Stimulated activated naive CD8-positive, alpha-beta T cell treated with anti-CD3 and anti-CD28 coated beads, Interleukin-15, Interleukin-2, amounts not matched to agents 100 U/mL and 50 U/mL, for 24 hours (primary cell): ENCODE results near the gene STK4.

Experiments
- ATAC-seq: fragments of 150-1000 bp; cut with Tn5 transposase; one replicate; pipeline ENCODE4 v1.10.0; 2021
- DNase-seq: peaks from one replicate; pipeline ENCODE4 v3.0.0; 2021

STK4 gene

DNA sequence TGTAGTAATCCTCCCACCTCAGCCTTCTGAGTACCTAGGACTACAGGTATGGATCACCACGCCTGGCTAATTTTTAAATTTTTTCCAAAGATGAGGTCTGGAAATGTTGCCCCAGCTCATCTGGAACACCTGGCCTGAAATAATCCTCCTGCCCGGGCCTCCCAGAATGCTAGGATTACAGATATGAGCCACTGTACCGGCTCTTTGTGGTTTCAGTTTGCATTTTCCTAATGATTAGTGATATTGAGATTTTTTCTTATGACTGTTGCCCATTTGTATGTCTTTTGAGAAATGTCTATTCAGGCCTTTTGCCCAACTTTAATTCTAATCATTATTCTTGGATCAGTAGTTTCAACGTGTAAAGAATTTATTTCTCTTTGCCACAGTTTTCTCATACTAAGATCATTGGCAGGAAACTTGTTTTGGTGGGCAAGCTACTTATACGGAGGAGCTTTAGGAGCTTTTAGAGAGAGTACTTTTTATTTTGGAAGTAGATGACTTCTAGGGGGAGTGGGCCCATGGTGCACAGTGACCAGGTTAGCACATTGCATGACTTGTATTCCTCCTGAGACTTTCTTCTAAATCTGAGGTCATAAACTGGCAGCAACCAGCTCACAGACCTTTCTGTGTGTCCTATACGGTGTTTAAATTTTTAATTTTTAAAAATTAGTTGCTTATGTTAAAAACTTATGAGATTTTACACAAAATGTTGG, 62.3 kb downstream of the STK4 start:
- ATAC-seq (no peak), DNase-seq (no peak)

DNA sequence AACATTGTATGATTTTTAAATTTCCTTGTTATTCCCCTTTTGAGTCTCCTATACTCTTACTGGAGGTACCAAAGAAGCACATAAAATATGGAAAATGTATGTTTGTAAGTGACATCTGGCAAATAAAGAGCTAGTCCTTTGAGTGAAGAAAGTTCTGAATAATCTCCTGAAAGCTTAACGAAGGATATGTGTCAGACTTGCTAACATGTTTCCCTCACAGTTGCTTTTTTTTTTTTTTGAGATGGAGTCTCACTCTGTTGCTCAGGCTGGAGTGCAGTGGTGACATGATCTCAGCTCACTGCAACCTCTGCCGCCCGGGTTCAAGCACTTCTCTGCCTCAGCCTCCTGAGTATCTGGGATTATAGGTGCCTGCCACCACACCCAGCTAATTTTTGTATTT, 63.6 kb downstream of the STK4 start:
- ATAC-seq (no peak), DNase-seq (no peak)

DNA sequence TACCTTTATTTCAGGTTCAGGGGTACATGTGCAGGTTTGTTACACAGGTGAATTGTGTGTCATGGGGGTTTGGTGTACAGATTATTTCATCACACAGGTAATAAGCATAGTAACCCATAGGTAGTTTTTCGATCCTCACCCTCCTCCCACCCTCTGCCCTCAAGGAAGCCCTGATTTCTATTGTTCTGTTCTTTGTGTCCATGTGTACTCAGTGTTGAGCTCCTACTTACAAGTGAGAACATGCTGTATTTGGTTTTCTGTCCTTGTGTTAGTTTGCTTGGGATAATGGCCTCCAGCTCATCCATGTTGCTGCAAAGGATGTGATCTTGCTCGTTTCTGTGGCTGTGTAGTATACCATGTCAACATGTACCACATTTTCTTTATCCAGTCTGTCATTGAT, 66.0 kb downstream of the STK4 start:
- ATAC-seq (no peak), DNase-seq (no peak)

DNA sequence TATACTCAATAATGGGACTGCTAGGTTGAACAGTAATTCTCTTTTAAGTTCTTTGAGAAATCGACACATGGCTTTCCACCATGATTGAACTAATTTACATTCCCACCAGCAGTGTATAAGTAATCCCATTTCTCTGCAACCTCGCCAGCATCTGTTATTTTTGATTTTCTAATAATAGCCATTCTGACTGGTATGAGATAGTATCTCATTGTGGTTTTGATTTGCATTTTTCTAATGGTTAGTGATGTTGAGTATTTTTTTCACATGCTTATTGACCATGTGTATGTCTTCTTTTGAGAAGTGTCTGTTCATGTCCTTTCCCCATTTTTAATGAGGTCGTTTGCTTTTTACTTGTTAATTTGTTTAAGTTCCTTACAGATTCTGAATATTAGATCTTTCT, 66.5 kb downstream of the STK4 start:
- ATAC-seq: no peak
- no peak for DNase-seq

DNA sequence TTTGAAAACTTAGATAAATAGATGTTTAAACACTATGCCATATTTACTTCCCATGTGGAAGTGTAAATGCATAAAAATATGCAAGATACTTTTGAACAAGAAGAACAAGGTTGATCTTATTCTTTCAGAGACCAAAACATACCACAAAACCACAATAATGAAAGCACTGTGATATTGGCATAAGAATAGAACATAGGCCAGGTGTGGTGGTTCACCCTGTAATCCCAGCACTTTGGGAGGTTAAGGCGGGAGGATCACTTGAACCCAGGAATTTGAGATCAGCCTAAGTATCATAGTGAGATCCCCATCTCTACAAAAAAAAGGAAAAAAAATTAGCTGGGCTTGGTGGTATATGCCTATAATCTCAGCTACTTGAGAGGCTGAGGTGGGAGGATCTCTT, 68.1 kb downstream of the STK4 start:
- DNase-seq: no peak

DNA sequence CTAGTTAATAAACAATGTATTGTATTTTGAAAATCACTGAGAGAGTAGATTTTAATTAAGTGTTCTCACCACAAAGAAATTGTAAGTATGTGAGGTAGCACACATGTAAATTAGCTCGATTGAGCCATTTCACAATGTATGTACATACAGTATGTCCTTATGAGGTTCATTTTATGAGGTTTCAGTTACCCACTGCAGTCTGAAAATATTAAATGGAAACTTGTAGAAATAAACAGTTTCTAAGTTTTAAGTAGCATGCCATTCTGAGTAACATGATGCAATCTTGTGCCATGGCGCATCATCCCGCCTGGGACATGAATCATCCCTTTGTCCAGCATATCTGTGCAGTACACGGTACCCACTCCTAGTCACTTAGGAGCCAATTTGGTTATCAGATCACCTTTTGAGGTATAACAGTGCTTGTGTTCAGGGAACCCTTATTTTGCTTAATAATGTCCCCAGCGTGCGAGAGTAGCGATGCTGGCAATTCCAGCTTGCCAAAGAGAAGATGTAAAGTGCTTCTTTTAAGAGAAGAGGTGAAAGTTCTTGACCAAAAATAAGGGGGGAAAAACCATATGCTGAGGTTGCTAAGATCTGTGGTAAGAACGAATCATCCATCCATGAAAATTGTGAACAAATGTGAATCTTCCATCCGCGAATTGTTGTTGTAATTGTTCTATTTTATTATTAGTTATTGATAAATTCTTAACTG, 69.9 kb downstream of the STK4 start:
- ATAC-seq (peak; percentile 92), DNase-seq (peak; percentile 63)

More for the DNA sequence above, 68.1 kb downstream of the STK4 start:
- ATAC-seq: no peak

DNA sequence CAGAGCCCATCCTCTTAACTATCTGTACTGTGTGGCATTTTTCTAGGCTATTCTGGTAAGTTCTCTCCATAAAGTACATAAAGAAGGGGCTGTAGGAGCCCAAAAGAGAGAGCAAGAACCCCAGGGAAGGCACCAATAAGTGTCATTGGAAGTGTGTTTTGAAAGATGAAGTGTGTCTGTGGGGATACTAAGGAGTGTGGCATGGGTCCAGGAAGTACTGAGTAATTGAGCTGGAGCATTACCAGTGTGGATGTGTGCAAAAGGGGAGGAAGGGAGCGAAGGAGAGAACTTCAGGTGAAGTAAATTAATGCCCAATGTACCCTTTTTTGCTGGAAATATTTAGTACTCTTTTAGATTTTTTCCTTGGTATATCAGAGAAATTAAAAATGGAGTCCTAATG, 70.7 kb downstream of the STK4 start:
- ATAC-seq (no peak), DNase-seq (no peak)

DNA sequence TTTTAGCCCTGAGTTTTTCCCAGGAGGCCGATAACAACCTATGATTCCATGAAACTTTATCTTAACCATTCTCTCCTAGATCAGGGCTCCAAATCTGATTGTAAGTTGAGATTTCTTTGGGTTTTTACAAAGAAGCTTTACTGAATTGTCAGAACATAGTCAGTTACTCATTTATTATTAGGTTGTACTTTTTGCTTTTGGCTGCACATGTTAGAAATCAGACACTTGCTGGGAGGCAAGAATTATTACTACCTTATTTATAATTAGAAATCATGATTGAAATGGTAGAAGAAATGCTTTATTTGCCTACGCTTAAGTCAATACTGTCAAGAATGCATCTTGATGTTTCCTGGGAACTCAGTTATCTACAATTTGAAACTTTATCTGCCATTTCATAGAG, 71.3 kb downstream of the STK4 start:
- ATAC-seq (no peak), DNase-seq (no peak)

DNA sequence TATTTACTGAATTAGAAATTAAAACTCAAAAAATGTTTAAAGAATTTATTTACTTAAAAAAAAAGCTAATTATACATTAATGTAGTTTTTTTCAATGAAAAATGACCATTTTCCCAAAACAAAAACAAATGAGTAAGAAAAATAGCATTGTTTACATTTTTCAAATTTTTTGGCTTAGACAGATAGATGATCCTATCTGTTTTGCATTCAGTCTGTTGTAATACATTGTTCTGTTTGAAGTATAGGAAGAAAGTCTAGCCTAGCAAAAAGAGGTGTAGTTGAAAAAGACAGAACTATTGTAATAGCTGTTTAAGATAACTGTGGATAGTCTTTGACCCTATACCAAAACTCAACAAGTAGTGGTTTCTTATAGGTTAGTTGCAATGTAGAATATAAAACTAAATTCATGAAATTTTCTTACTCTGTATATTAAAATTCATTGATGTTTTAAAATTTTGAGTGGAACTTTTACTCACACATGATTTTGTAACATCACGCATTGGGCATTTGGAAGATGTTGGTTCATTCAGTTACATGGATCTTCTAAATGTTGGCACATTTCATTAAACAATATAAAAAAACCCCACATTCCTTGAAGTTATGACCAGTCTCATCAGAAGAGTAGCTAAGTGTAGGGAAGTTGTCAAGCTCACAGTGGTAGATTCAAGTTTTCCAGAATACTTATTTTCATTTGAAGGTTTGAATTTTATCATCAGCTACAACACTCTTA, 72.6 kb downstream of the STK4 start:
- ATAC-seq: no peak
- DNase-seq: no peak

DNA sequence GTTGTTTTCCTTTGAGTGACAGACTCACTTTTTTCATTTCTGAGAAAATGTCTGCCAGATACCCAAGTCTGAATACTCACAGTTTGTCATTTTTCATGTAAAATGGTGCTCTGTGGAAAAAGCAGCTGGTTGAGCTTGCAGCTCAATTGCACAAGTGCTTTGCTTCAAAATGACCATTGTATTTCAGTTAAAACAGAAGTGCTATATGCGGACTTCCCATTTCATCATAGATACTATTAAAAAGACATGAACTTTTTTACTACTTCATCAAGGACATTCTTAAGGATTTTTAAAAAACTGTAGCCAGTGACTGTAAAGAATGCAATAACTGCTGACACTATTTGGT, 73.1 kb downstream of the STK4 start:
- no peak for ATAC-seq
- no peak for DNase-seq

DNA sequence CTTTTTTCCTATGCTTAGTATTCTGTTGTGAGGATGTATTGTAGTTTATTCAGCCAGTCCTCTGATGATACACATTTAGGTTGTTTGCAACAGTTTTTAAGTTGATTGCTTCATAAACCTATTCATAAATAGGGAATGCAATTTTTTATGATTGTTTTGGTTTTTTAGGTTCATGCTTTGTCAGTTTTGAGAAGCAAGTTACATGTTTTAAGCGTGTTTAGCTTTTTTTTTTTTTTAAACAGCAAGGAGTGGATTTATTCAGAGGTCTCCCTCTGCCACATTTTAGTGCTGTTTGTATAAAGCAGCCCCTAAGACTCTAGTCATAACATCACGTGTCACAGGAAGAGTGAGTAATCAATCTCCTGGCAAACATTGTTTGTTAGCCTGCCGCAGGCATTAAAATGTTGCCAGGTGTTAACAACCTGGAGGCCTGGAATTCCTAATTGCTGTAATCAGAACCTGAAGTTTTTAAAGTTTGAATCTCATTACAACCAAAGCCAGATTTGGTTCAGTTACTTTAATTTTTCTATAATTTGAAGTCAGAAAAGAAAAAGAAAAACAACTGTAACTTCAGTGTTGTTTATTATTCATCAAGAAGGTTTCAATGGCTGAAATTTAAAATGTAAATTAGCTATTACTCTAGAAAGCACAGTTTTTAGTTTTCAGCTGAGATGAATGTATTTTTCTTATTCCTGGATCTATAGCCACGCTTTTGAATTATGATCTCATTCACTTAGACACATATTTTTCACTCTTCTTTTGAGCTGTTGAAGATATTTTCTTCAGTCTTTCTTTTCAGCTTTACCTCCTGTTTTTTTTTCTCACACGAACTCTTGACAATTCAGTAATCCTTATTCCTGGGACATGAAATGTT, 75.4 kb downstream of the STK4 start:
- ATAC-seq (peak; percentile 50), DNase-seq (no peak)

DNA sequence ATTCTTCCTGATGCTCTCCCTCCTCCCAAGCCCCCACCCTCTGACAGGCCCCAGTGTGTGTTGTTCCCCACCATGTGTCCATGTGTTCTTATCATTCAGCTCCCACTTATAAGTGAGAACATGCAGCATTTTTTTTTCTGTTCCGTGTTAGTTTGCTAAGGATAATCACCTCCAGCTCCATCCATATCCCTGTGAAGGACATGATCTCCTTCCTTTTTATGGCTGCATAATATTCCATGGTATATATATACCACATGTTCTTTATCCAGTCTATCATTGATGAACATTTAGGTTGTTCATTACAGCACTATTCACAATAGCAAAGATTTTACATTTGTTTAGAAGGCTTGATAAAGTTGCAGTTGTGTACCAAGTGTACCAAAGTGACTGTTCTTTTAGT, 76.7 kb downstream of the STK4 start:
- DNase-seq (no peak), ATAC-seq (no peak)

DNA sequence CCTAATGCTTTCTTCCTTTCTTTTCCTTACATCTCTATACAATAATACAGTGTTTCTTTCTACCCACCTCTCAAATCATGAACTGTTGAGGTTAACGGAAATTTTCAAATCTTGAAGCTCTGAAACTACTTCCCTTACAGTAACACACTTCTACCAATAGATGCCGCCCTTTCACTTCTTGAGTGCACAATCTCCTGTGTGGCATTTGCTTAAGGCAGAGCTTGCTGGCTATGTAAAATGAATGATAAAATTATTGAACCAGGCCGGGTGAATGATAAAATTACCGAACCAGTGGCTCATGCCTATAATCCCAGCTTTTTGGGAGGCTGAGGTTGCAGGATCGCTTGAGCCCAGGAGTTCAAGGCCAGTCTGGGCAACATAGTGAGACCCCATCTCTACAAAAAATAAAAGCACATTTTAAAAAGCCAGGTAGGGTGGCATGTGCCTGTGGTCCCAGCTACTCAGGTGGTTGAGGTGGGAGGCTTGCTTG, 77.8 kb downstream of the STK4 start:
- ATAC-seq (peak; percentile 75), DNase-seq (no peak)

DNA sequence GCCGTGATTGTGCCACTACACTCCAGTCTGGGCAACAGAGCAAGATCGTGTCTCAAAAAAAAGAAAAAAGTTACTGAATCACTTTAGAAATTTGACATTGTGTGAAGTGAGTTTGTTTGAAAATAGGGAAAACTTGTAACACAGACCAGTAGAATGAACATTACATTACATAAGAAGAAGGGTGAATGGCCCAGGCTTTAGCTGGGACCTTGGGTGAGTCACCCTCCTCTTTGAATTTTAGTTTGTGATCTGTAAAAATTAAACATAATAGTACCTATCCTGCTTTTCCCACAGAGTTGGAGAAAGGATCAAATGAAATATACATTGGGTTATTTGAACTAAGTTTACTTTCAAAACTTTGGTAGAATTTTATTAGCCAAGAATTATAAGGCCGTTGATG, 78.3 kb downstream of the STK4 start:
- DNase-seq (no peak), ATAC-seq (no peak)

DNA sequence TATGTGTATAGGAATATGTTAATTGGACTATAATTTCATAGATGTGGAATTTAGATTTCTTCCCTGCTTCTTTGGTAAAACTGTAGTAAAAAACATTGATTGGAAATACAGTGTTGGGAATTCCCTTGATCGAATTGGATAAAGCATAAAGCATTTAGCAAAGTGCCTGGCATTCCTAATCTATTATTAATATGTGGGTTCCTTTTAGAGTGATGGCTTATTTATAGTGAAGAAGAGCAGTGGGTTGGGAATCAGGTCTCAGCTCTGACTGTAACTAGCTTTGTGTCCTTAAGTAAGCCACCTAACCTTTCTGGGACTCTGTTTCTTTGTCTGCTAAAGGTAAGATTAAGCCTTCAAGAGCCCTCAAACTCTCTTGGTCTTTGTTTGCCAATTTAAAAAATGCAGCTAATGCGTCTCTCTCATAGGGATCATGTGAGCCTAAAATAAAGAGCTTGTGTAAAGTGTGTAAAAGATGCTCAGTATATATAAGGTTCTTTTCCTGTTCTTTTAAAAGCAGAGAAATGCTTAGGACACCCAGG, 81.3 kb downstream of the STK4 start:
- DNase-seq (no peak), ATAC-seq (no peak)

DNA sequence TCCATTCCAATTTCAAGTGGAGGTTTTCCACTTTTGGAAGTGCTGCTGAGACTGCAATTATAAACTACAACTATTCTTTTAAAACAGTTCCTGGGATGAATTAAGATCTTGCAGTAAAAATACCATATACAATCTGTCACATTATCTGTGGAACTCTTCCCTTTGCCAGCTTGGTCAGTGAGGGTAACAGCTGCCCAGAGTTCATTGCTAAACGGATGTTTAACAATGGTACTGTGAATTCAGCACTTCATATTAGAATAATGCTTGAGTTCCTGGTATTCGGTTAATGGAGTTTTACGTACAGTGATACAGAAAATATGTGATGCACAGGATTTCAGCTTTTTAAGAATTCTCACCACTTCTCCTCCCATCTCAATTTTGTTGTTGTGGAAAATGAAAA, 83.1 kb downstream of the STK4 start:
- no peak for ATAC-seq
- no peak for DNase-seq

DNA sequence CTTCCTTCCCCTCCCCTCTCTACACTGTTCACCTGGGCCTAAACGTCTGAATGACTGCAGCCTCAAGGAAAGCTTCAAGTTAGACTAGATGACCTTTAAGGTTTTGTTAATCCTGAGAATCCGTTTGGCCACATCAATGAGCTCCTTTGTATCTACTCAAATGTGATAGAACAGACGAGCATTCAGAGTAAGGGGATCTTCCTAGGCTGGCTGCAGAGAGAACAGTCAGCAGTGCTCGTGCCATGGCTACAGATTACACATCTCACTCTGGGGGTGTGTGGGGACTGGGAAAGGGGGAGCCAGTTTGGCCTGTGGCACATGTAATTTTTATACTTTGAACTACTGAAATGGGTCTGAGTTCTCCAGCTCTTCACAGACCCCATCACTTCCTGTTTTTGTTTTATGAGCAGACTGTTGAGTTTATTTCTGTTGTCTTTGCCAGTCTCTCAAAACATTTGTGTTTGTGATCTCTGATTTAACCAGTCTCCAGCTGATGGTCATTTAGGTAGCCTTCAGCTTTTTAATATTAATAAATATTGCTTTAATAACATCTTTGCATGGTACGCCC, 83.7 kb downstream of the STK4 start:
- DNase-seq (peak; percentile 41), ATAC-seq (peak; percentile 81)

DNA sequence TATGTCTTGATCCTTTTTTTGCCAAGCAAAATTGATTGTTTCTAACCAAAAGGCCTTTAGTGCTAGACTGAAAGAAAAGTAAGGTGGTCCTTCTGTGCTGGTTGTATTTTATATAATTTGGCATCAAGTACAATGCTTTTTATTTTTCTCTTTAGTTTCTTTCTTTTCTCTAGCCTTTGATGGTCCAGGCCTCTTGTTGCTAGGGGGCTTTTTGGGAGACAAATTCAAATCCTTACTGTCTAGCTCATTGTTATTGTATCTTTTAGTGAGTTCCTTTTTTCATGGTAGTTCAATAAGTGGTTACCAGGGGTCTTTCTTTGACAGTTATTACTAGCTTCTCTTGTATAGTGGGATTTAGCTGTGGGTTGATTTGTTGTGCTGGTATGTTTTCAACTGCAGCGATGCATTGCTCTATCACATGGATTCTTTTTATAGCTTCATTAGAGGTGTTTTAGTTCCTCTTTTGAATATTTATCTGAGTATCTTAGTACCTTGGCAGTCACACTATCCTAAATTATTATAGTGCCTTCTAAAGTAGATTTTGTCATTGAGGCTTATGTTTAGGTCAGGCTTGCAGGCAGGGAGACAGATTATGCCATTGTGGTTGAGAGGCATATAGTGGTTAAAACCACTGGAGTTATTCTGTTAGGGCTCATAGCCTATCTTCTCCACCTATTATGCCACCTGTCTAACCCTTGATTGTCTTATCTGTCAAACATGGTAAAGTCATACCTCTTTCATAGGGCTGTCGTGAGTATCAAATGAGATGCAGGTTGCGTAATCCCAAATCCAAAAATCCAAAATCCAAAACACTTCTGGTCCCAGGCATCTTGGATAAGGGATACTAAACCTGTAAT, 85.1 kb downstream of the STK4 start:
- ATAC-seq: peak; percentile 23
- DNase-seq: no peak

DNA sequence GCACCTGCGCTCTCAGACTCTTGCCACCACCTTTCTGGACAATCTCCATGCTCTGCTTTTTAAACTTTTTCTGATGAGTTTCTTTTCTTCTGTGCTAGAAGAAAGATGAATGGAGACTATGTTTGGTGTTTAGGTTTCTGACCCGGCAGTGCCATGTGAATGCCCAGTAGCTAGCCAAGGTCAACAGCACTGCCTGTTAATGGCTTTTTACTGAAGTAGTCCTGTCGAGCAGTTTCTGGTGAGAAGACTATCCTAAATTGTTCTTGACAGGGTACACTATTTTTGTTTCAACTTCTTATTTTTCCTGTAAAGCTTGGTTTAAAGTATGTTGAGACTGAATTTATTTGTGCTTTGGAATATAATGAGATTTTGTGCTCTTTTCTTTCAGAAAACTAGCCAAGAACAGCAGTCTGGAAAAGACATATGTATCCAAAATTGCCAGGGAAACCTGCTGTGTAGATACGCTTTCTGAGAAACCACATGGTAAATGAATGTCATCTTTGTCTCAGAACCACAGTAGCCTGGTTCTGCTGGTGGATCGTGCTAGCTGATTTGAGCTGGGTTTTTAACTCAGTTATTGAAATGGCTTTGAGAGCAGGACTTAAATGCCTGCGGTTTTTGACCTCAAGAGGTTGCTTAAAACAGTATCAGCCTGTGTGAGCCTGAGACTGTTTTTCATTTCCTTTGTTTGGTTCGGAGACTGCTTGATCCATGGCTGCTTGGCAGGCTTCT, 86.6 kb downstream of the STK4 start:
- DNase-seq (no peak), ATAC-seq (peak; percentile 60)
